Activated naive CD8-positive, alpha-beta T cell treated with anti-CD3 and anti-CD28 coated beads, Interleukin-2, amount 50 U/mL, for 24 hours (primary cell): Measurements from ENCODE around the gene SIX5.
A peak's percentile ranks its signal among the peaks of the same experiment; 100 is the strongest.

ENCODE experiments used
- ATAC-seq: fragments of 150-1000 bp; cut with Tn5 transposase; one replicate; pipeline ENCODE4 v1.10.0; 2021
- DNase-seq: peaks from one replicate; pipeline ENCODE4 v3.0.0; 2021
- H3K27ac Mint-ChIP-seq: one replicate; pipeline ENCODE4 v1.8.0; 2021; ENCODE audit warnings: mild to moderate bottlenecking, mixed read lengths
- H3K27me3 Mint-ChIP-seq: one replicate; pipeline ENCODE4 v1.8.0; 2021; ENCODE audit warnings: mixed read lengths
- H3K36me3 Mint-ChIP-seq: one replicate; pipeline ENCODE4 v1.8.0; 2021; ENCODE audit warnings: low read depth, mixed read lengths
- H3K4me1 Mint-ChIP-seq: one replicate; pipeline ENCODE4 v1.8.0; 2021; ENCODE audit warnings: mixed read lengths
- H3K4me3 Mint-ChIP-seq: one replicate; pipeline ENCODE4 v1.8.0; 2021; ENCODE audit warnings: mild to moderate bottlenecking, moderate library complexity, mixed read lengths
- H3K9me3 Mint-ChIP-seq: one replicate; pipeline ENCODE4 v1.8.0; 2021; ENCODE audit warnings: mixed read lengths

The SIX5 gene

DNA sequence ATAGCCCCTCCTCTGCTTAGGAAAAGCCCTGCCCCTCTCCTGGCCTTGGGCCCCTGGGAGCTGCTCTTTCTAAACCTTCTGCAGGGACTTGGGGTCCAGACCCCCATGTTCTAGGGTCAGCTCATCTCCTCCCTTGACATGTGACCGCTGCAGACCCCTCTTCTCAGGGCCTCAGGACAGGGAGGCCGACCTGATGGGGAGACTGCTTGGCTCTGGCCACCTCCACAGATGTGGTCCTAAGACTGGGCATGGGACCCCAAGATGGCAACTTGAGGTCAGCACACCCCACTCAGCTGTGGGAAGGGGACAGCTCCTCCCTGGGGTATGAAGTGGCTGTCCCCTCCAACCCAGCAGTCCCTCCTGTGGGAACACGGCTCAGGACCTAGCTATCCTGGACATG lies 3.9 kb upstream of the SIX5 start:
- DNase-seq (no peak), ATAC-seq (no peak)
- Mint-ChIP-seq H3K9me3 (no peaks in the 10 kb centered on the region), H3K4me3 (no peak overlapping the region), H3K4me1 (peaks cover 14% of the 10 kb centered on the region), H3K36me3 (peaks cover 12% of the 10 kb centered on the region), H3K27me3 (peaks cover 10% of the 10 kb centered on the region), H3K27ac (no peak overlapping the region)

DNA sequence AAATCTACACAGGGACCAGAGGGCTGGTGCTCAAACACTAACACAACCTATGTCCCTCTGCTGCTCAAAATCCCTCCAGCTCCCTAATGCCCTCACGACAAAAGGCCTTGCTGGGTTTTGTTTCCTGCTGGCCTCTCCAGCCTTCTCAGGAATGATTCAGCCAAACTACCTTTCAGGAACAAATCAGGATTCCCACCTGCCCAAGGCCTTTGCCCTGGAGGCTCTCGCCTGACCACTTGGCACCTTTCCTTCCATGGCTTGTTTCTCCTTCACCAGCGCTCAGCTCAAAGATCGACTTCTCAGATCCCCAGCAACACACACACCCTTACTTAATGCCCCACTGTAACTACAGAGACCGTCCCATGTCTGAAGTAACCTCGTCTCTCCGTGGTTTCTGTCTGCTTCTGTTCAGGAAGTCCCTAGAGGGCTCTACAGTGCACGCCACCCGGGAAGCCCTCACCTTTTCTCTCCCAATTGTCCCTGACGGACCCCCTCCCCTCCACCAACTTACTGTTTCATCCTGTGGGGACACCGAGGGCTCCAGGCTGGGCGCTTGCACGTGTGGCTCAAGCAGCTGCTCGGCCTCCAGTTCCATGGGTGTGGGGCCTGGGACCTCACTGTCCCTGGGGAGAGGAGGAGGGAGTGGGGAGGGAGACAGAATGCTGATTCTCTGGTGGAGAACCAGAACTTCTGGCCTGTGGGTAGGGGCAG lies 3.2 kb upstream of the SIX5 start:
- Mint-ChIP-seq H3K4me3 (no peak overlapping the region), H3K4me1 (peaks cover 14% of the 10 kb centered on the region), H3K36me3 (peaks cover 7% of the 10 kb centered on the region), H3K9me3 (no peaks in the 10 kb centered on the region), H3K27ac (no peak overlapping the region), H3K27me3 (peaks cover 10% of the 10 kb centered on the region)
- no peak for DNase-seq
- no peak for ATAC-seq

DNA sequence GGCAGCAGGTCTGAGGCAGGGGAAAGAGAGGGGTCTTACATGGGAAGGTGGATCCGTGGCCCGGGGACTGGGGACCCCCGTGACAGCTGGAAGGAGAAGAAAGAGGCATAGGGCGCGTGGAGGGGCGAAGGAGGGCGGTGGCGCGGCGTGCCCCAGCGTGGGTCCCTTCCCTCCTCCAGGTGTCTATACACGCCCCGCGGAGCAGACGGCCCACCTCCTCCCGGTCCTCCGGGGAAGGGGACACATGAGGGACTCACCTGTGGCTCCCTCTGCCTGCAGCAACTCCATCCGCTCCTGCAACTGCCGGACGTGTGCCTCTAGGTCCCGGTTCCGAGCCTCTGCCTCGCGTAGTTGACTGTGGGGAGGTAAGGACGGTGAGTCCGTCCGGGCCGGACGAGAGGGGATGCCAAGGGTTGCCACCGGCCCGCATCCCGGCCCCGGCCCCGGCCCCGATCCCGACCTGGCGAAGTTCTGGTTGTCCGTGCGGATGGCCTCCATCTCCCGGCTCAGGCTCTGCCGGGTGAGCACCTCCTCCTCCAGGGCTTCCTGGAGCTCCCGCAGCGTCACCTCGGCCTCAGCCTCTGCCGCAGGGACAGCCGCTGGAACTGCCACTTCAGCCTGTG lies 2.4 kb upstream of the SIX5 start:
- H3K27me3 Mint-ChIP-seq, result peaks cover 10% of the 10 kb centered on the region

DNA sequence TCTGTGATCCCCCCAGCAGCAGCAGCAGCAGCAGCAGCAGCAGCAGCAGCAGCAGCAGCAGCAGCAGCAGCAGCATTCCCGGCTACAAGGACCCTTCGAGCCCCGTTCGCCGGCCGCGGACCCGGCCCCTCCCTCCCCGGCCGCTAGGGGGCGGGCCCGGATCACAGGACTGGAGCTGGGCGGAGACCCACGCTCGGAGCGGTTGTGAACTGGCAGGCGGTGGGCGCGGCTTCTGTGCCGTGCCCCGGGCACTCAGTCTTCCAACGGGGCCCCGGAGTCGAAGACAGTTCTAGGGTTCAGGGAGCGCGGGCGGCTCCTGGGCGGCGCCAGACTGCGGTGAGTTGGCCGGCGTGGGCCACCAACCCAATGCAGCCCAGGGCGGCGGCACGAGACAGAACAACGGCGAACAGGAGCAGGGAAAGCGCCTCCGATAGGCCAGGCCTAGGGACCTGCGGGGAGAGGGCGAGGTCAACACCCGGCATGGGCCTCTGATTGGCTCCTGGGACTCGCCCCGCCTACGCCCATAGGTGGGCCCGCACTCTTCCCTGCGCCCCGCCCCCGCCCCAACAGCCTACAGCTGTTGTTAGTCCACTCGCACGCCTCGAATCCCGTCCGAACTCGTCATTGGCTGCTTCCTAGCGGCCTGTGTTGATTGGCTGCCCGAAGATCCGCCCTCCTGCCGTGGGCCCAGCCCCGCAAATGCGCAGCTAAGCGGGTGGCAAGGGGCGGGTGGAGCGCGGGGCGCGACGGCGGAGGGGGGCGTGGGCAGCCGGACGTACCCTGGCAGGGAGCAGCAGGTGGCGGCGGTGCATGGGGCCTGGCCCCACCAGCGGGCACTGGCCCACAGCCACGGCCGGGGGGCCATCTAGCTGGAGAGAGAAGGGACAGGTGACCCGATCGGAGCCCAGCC lies 1.4 kb upstream of the SIX5 start:
- ATAC-seq (peak; percentile 75), DNase-seq (peak; percentile 92)
- no peaks in the 10 kb centered on the region for H3K36me3 Mint-ChIP-seq
- peaks cover 14% of the 10 kb centered on the region for H3K4me1 Mint-ChIP-seq
- H3K4me3 Mint-ChIP-seq, result peak overlapping the region; percentile 77
- H3K9me3 Mint-ChIP-seq, result no peaks in the 10 kb centered on the region
- H3K27ac Mint-ChIP-seq, result no peak overlapping the region
- H3K27me3 Mint-ChIP-seq, result peaks cover 12% of the 10 kb centered on the region

More for the DNA sequence above, 2.4 kb upstream of the SIX5 start:
- DNase-seq, result no peak
- no peaks in the 10 kb centered on the region for H3K36me3 Mint-ChIP-seq
- no peak overlapping the region for H3K4me3 Mint-ChIP-seq
- peaks cover 14% of the 10 kb centered on the region for H3K4me1 Mint-ChIP-seq
- no peaks in the 10 kb centered on the region for H3K9me3 Mint-ChIP-seq
- no peak overlapping the region for H3K27ac Mint-ChIP-seq
- ATAC-seq, result no peak

DNA sequence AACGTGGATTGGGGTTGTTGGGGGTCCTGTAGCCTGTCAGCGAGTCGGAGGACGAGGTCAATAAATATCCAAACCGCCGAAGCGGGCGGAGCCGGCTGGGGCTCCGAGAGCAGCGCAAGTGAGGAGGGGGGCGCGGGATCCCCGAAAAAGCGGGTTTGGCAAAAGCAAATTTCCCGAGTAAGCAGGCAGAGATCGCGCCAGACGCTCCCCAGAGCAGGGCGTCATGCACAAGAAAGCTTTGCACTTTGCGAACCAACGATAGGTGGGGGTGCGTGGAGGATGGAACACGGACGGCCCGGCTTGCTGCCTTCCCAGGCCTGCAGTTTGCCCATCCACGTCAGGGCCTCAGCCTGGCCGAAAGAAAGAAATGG lies 754 bp upstream of the SIX5 start:
- Mint-ChIP-seq H3K9me3 (no peaks in the 10 kb centered on the region), H3K27ac (peak overlapping the region; percentile 60), H3K36me3 (no peaks in the 10 kb centered on the region), H3K4me1 (peaks cover 14% of the 10 kb centered on the region), H3K4me3 (peak overlapping the region; percentile 77), H3K27me3 (peaks cover 16% of the 10 kb centered on the region)
- DNase-seq (peak; percentile 48), ATAC-seq (peak; percentile 24)

DNA sequence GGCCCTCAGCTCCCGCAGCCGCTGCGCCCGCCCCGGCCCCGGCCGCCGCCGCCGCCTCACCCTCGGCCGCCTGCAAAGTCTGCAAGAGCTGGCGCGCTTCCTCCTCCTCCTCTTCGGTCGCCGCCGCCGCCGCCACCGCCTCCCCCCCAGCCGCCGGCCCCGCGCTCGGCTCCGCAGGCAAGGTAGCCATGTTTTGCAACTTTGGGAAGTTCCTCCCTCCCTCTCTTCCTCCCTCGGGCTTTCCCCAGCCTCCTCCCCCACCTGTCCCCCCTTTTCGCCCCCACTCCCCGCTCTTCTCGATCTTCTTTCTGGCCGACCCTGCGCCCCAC lies 433 bp downstream of the SIX5 start:
- Mint-ChIP-seq H3K27ac (peak overlapping the region; percentile 60), H3K27me3 (peaks cover 20% of the 10 kb centered on the region), H3K4me3 (peak overlapping the region; percentile 77), H3K4me1 (peaks cover 14% of the 10 kb centered on the region), H3K36me3 (no peaks in the 10 kb centered on the region), H3K9me3 (no peaks in the 10 kb centered on the region)
- ATAC-seq, result no peak
- peak; percentile 57 for DNase-seq

DNA sequence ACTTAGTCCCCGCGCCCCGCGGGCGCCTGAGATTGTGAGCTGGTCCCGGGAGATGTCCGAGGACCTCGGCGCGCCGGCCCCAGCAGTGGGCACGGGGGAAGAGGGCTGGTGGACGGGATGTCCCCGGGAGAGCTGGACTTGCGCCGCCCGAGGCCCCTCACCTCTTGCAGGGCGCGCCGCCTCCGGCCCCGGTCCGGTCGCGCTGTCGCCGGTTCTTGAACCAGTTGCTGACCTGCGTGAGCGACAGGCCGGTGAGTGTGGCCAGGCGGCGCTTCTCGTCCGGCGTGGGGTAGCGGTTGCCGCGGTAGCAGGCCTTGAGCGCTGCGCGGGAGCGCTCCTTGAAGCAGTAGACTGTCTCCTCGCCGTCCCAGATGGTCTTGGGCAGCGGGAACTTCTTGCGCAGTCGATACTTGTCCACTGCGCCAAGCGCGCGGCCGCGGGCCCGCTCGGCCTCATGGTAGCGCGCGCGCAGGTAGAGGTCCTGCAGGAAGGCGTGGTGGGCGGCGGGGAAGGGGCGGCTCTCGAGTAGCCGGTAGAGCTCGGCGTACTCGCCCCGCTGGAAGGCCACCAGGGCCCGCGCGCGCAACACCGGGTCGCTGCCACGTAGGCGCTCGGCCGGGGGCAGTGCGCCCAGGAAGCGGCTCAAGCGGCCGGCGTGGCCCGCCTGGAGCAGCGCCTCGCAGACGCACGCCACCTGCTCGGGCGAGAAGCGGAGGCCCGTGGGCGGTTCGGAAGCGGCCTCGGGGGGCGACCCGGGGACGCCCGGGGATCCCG lies 984 bp downstream of the SIX5 start:
- DNase-seq, result peak; percentile 26
- ATAC-seq, result no peak
- Mint-ChIP-seq H3K27ac (no peak overlapping the region), H3K36me3 (no peaks in the 10 kb centered on the region), H3K9me3 (no peaks in the 10 kb centered on the region), H3K27me3 (peaks cover 20% of the 10 kb centered on the region), H3K4me1 (peaks cover 14% of the 10 kb centered on the region), H3K4me3 (peak overlapping the region; percentile 59)

DNA sequence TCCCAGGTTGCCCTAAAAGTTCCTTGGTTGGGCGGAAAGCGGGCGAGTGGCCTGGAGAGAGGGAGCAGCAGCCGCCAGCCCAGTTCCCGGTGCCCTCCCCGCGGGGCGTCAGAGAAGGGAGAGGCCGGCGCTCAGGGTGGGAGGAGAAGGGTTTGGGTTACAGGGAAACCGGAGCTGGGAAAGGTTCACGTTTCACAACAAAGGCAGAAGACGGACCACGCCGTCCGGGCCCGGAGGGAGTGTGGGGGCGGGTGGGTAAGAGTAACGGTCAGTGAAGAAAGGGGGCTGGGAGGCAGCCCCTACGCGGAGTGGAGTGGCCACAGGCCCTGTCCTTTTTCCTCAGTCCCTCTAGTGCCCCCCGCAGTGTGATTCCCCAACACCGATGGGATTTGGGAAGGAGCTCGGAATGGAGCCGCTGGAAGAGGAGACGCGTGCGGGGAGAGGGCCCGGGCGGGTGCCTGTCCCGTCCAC lies 1.6 kb downstream of the SIX5 start:
- Mint-ChIP-seq H3K27me3 (peaks cover 20% of the 10 kb centered on the region), H3K4me3 (peak overlapping the region; percentile 29), H3K36me3 (no peaks in the 10 kb centered on the region), H3K27ac (no peak overlapping the region), H3K4me1 (peaks cover 14% of the 10 kb centered on the region), H3K9me3 (no peaks in the 10 kb centered on the region)
- ATAC-seq (no peak), DNase-seq (no peak)

DNA sequence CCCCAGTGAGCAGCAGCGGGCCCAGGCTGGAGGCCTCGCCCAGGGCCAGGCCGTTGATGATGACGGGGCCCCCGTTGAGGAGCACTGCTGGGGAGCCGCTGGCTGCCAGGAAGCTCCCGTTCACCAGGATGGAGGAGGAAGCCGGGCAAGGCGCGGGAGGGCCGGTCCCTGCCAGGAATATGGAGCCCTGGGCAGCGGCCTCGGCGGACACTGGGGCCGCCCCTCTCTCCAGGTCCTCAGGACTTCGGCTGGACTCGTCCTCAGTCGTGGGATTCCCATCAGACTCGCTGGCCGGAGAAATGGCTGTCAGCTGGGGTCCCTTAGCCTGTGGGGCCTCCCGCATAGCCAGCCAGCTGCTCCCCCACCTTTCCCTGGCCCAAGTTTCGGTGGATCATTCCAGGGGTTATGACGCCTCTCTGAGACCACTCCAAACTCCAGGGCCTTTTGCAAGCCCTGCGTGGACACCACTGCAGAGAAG lies 2.1 kb downstream of the SIX5 start:
- DNase-seq (no peak), ATAC-seq (no peak)
- peaks cover 16% of the 10 kb centered on the region for H3K27me3 Mint-ChIP-seq
- no peak overlapping the region for H3K27ac Mint-ChIP-seq
- no peak overlapping the region for H3K4me3 Mint-ChIP-seq
- peaks cover 14% of the 10 kb centered on the region for H3K4me1 Mint-ChIP-seq
- H3K36me3 Mint-ChIP-seq, result no peaks in the 10 kb centered on the region
- no peaks in the 10 kb centered on the region for H3K9me3 Mint-ChIP-seq

DNA sequence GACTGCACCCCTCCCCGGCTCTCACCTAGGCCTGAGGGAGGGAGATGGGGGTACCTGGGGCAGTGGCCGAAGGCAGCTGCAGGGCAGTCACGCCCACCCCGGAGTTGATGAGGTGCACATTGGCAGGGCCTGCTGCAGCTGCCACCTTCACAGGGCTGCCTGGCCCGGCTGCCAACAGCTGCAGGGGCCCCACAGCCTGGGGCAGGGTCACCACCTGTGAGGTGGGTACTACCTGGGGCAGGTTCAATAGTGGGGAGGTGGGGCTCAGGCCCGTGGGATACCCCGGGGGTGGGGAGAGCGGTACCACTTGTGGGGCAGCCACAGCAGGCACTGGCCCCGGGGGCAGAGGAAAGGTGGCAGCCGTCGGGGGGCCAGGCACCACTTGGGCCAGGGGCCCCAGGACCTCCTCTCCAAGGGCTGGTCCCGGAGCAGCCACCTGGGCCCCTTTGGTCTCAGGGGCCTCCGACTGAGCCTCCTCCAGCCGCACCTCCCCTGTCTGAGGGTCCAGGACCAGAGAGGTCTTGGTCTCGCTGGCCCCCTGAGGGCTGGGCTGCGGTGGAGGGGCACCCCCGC lies 2.7 kb downstream of the SIX5 start:
- ATAC-seq, result no peak
- Mint-ChIP-seq H3K27ac (no peak overlapping the region), H3K27me3 (peaks cover 15% of the 10 kb centered on the region)

DNA sequence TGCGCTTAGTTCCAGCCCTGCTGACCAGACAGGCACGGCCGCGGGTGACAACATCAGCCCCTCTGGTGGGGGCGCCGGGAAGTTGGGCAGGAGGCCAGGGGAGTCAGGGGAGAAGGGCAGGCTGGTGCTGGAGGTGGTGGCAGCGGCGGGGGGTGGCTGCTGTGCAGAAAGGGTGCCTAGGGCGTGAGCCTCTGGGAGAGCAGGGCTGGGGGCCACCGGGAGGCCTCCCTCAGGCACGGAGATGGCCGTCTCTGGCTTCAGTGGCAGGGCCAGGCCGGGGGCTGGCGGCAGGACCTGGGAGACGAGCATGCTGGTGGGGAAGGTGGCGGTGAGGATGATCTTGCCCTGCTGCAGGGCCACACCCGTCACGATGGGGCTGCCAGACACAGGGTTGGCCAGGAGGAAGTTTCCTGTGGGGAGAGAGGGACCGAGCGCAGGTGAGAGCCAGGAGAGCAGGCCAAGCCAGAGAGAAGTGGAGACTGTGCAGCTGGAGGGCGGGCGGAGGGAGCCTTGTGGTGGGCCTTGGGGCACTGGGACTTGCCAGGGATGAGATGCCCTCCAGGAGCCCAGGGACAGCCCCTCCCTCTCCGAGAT lies 3.3 kb downstream of the SIX5 start:
- H3K27ac Mint-ChIP-seq, result no peak overlapping the region
- ATAC-seq (no peak), DNase-seq (no peak)
- H3K9me3 Mint-ChIP-seq, result no peaks in the 10 kb centered on the region
- H3K27me3 Mint-ChIP-seq, result peaks cover 10% of the 10 kb centered on the region
- H3K4me1 Mint-ChIP-seq, result peaks cover 14% of the 10 kb centered on the region
- no peak overlapping the region for H3K4me3 Mint-ChIP-seq
- no peaks in the 10 kb centered on the region for H3K36me3 Mint-ChIP-seq

More for the DNA sequence above, 2.7 kb downstream of the SIX5 start:
- Mint-ChIP-seq H3K36me3 (no peaks in the 10 kb centered on the region), H3K4me1 (peaks cover 14% of the 10 kb centered on the region), H3K4me3 (no peak overlapping the region), H3K9me3 (no peaks in the 10 kb centered on the region)
- no peak for DNase-seq

DNA sequence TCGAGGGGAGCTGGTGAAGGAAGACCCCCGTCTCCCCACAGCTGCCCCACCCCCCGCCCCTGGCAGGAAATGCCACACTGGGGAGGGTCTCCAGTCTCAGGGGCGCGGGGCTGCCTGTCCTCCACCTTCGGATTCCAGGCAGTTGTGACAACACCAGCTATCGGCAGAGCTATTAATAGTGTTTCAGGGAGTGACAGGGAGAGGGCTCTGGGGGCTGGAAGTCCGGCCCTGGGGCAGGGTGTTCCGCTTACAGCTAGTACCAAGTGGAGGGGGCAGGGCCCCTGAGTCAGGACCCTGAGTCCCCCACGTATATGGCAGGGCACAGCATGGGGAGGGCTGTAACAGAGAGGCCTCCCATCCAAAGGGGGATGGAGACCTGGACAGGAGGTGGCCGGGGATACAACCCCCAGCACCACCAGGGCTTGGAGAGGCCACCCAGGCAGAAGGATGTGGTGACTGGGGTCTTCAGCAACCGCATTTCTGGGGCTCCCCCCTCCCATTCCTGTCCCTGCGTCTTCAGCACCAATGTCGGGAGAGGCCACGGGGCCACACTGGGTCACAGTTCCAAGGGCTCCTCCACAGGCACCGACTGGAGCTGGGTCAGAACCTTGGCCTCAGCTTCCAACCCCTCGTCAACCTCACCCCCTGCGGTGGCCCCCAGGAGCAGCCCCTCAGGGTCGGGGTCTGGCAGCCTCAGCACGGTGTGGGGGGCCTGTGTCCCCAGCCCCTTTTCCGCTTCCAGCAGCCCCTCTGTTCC lies 3.9 kb downstream of the SIX5 start:
- no peak overlapping the region for H3K27ac Mint-ChIP-seq
- no peak overlapping the region for H3K4me3 Mint-ChIP-seq
- DNase-seq (no peak), ATAC-seq (no peak)
- H3K36me3 Mint-ChIP-seq, result no peaks in the 10 kb centered on the region
- H3K27me3 Mint-ChIP-seq, result peaks cover 10% of the 10 kb centered on the region
- H3K9me3 Mint-ChIP-seq, result no peaks in the 10 kb centered on the region
- peaks cover 9% of the 10 kb centered on the region for H3K4me1 Mint-ChIP-seq

DNA sequence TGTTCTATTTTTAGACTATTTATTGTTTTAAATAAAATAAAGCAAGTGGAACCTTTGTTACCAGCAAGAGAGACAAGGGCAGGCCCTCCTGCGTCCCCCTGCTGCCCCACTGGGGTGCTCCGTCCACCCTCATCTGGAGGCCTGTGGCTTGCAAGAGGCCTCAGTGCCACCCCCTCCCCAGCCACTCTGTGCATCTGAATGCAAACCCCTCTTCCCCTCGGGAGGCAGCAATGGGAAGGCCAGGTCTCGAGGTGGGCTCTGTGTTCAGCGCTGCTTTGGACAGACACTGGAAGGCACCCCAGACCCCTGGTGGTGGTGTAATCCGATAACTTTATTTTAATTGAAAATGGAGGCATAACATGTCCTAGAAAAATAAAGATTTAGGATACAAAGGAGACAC lies 4.6 kb downstream of the SIX5 start:
- no peak for DNase-seq
- H3K27ac Mint-ChIP-seq, result no peak overlapping the region
- H3K27me3 Mint-ChIP-seq, result peaks cover 11% of the 10 kb centered on the region
- H3K4me3 Mint-ChIP-seq, result no peak overlapping the region
- H3K9me3 Mint-ChIP-seq, result no peaks in the 10 kb centered on the region
- peaks cover 4% of the 10 kb centered on the region for H3K4me1 Mint-ChIP-seq
- ATAC-seq, result no peak
- no peaks in the 10 kb centered on the region for H3K36me3 Mint-ChIP-seq
